Measurements from ENCODE around the gene ZNF595. TPM values are rescaled to one million over a fixed set of nuclear protein-coding genes. Genes with fewer than 3 reads are reported as not detected.
A peak's percentile ranks its signal among the peaks of the same experiment; 100 is the strongest.

Gene ZNF595
- total RNA-seq, 1 experiment from 2014 or later: 24.5 TPM

- TF ChIP-seq ARID4B (CRISPR knock-in tag; IDR thresholded peaks at IDR 0.05; ENCODE audit: borderline replicate concordance) (peak; percentile 84; the same call in 1 of the 2 replicates), E2F4 (CRISPR knock-in tag; IDR thresholded peaks at IDR 0.05; ENCODE audit: borderline replicate concordance, low read depth) (peak; percentile 87; the same call in 1 of the 2 replicates), ETV6 (CRISPR knock-in tag; IDR thresholded peaks at IDR 0.05) (peak; percentile 74; the same call in 1 of the 2 replicates), FOXP1 (CRISPR knock-in tag; IDR thresholded peaks at IDR 0.05; ENCODE audit: borderline replicate concordance) (peak; percentile 42), ZNF138 (CRISPR knock-in tag; conservative IDR thresholded peaks at IDR 0.05) (0 out of 2 replicates have a peak, but pooled peaks have one; percentile 12), TEAD1 (CRISPR knock-in tag; IDR thresholded peaks at IDR 0.05) (peak; percentile 75; the same call in 1 of the 2 replicates), FOXK1 (CRISPR knock-in tag; IDR thresholded peaks at IDR 0.05) (peak; percentile 59; the same call in 1 of the 2 replicates), SP1 (CRISPR knock-in tag; conservative IDR thresholded peaks at IDR 0.05) (peak; percentile 30), SMAD3 (CRISPR knock-in tag; IDR thresholded peaks at IDR 0.05; ENCODE audit: borderline replicate concordance) (peak; percentile 83; the same call in 1 of the 2 replicates), TCF7 (CRISPR knock-in tag; IDR thresholded peaks at IDR 0.05; ENCODE audit: low read depth) (0 out of 2 replicates have a peak, but pooled peaks have one; percentile 69), TEAD4 (CRISPR knock-in tag; IDR thresholded peaks at IDR 0.05) (peak; percentile 73; the same call in 1 of the 2 replicates), JUN (CRISPR knock-in tag; IDR thresholded peaks at IDR 0.05) (peak; percentile 87), NFATC4 (CRISPR knock-in tag; IDR thresholded peaks at IDR 0.05) (no peak), NFYB (CRISPR knock-in tag; conservative IDR thresholded peaks at IDR 0.05; ENCODE audit: low read depth) (peak; percentile 87), FOXP4 (CRISPR knock-in tag; IDR thresholded peaks at IDR 0.05) (peak; percentile 55; the same call in 1 of the 2 replicates), ZBTB21 (CRISPR knock-in tag; IDR thresholded peaks at IDR 0.05; ENCODE audit: borderline replicate concordance) (0 out of 2 replicates have a peak, but pooled peaks have one; percentile 48), IRF2 (CRISPR knock-in tag; IDR thresholded peaks at IDR 0.05; ENCODE audit: borderline replicate concordance, low read depth) (no peak)
Measured at GRCh38 chr4:124275-125081, 71.4 kb downstream of the ZNF595 start, which contains the start of gene ZNF718 (continued).
